ENCODE results near the gene OR2A7.
"Not testable (repeated sequence)": the region's sequence is repeated elsewhere in the genome, so short reads cannot be mapped to it uniquely, and the experiment has no call there.

OR2A7 gene

DNA sequence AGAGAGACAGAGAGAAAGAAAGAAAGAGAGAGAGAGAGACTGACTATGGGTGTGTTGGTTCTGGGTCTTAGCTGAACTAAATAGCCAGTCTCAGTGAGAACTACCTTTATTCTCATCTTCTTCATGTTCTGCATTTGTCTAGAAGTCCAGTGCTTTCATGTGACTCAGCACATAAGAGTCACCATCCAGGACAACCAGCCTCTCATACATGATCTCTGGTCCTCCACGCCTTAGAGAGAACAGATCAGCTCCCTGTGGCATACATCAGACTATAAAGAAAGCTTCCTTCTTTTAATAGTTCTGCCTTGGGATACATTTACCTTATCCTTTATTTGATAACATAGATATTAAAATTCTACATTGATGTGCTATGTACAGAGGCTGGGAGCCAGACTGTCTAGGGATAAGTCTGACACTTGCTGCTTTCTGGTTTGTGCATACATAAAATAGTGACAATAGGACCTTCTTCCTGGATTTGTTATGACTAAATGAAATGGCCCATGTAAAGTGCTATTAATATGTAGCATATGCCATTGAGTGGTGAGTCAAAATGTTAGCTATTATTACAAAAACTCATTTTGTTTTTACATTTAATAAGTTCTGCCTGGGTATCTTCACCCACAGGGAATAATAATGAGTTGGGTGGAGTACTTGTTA is 16.8 kb downstream of the OR2A7 start:
- H3K27ac ChIP-seq (ENCODE audit: low read length); H3K4me1 ChIP-seq (ENCODE audit: control insufficient read depth, low read depth, low read length); H3K9ac ChIP-seq (ENCODE audit: low read length); H3K9me3 ChIP-seq (ENCODE audit: control insufficient read depth, low read depth, low read length); H3K36me3 ChIP-seq (ENCODE audit: control insufficient read depth, low read depth, low read length); H3K27me3 ChIP-seq (ENCODE audit: control insufficient read depth, insufficient read depth, low read length); H3K4me3 ChIP-seq (ENCODE audit: low read length): not testable (repeated sequence)

DNA sequence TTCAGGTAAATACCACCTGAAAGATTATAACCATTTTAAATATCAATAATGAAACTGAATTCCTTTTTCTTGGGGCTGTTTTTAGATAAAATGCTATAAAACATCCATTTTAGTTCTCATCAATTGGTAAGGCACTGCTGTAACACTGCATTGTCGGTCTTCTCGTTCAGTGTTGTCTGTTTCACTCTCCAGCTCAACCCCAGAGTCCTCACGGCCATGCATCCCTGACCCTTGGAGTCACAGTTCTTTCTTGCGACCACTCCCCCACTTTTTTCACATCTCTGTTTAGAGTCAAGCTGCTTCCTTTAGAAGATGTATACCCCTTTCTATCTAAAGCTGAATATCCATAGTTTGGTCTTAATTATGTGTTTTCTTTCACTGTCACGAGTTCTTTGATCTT is 17.6 kb downstream of the OR2A7 start:
- not testable (repeated sequence) for H3K4me3 ChIP-seq (ENCODE audit: low read length); H3K27me3 ChIP-seq (ENCODE audit: control insufficient read depth, insufficient read depth, low read length); H3K4me1 ChIP-seq (ENCODE audit: control insufficient read depth, low read depth, low read length); H3K9ac ChIP-seq (ENCODE audit: low read length); H3K9me3 ChIP-seq (ENCODE audit: control insufficient read depth, low read depth, low read length); H3K27ac ChIP-seq (ENCODE audit: low read length); H3K36me3 ChIP-seq (ENCODE audit: control insufficient read depth, low read depth, low read length)

DNA sequence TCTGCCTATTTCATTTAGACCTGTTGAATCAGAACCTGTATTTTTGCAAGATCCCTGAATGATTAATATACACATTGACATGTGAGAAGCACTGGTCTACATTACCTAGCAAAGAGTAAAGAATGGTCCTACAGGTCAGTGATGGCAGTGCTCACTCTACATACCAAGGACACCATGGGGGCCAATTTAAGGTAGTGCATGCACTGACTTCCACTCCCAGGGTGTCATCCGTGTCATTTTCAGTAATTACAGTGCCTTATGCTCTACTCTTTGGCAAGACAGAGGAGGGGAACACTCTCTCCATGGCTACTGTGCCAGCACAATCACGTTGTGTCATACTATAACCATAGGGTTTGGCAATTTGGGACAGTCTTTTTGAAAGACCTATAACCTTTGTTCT is 19.2 kb downstream of the OR2A7 start:
- H3K27ac ChIP-seq (ENCODE audit: low read length); H3K27me3 ChIP-seq (ENCODE audit: control insufficient read depth, insufficient read depth, low read length); H3K36me3 ChIP-seq (ENCODE audit: control insufficient read depth, low read depth, low read length); H3K9me3 ChIP-seq (ENCODE audit: control insufficient read depth, low read depth, low read length); H3K4me3 ChIP-seq (ENCODE audit: low read length); H3K9ac ChIP-seq (ENCODE audit: low read length); H3K4me1 ChIP-seq (ENCODE audit: control insufficient read depth, low read depth, low read length): not testable (repeated sequence)

DNA sequence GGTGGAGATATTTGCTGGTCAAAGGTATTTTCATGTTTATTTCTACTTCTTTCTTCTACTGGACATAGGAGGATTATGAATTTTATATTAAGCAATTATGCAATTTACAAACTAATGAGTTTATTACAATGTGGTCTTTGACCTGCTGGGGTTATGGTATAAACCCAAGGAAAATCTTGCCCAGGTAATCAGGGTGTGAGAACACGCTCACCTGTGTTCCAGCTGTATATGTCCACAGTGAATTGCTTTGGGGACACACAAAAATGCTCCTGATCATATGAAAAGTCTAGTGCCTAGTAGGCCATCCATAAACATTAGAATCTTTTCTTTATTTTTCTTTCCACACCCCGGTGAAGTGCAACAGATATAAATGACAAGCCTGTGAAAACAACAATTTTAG is 25.2 kb downstream of the OR2A7 start, which contains the start of gene OR2A42:
TSS of gene OR2A42 (minus strand) at position 241 of the 400 bp plus-strand sequence. CDS start 6,762 bp downstream, outside the sequence.
- H3K9me3 ChIP-seq (ENCODE audit: control insufficient read depth, low read depth, low read length); H3K27ac ChIP-seq (ENCODE audit: low read length); H3K4me3 ChIP-seq (ENCODE audit: low read length); H3K4me1 ChIP-seq (ENCODE audit: control insufficient read depth, low read depth, low read length); H3K9ac ChIP-seq (ENCODE audit: low read length); H3K36me3 ChIP-seq (ENCODE audit: control insufficient read depth, low read depth, low read length); H3K27me3 ChIP-seq (ENCODE audit: control insufficient read depth, insufficient read depth, low read length): not testable (repeated sequence)

DNA sequence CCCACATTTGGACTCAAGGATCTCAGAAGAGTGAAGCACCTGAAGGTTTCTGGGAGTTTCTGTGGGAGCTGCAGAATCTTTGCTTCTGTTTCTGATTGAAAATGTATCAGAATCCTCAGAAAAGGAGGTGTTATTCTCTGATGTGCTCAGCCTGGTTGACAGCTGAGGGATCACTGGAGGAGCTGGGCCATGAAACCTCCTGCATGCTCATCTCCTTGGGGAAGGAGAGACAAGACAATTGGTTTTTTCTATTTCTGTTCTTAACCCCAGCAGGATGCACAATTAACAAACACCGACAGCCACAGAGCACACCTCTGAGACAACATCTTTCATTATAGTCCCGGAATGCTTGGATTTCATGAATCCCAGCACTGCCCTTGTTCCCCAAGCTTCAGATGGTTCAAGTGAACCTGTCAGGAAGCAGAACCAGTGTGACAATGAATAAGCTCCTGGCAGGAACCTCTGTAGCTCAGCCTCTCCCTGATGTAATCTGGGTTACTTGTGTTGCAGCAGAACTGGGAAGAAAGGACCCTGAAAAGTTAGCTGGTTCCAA is 26.0 kb downstream of the OR2A7 start:
- H3K27me3 ChIP-seq (ENCODE audit: control insufficient read depth, insufficient read depth, low read length); H3K9ac ChIP-seq (ENCODE audit: low read length); H3K9me3 ChIP-seq (ENCODE audit: control insufficient read depth, low read depth, low read length); H3K4me1 ChIP-seq (ENCODE audit: control insufficient read depth, low read depth, low read length); H3K36me3 ChIP-seq (ENCODE audit: control insufficient read depth, low read depth, low read length); H3K4me3 ChIP-seq (ENCODE audit: low read length); H3K27ac ChIP-seq (ENCODE audit: low read length): not testable (repeated sequence)

DNA sequence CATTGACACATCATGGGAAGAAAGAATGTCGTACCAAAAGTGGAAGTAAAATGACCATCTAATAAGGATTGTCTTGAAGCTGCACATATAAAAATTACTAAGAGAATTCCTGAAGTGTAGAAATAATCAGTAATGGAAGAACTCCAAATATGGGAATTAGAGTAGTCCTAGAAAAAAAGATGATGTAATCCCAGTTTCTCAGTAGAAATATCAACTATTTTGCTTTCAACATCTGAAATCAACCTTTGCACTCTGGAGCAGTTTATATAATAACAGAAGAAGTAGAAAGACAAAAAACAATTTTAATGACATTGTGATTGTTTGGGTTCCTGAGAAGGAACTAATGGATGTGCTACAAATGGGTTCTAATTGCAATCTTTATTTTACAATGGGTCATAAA is 31.6 kb downstream of the OR2A7 start:
- H3K4me3 ChIP-seq (ENCODE audit: low read length); H3K4me1 ChIP-seq (ENCODE audit: control insufficient read depth, low read depth, low read length); H3K9ac ChIP-seq (ENCODE audit: low read length); H3K27me3 ChIP-seq (ENCODE audit: control insufficient read depth, insufficient read depth, low read length); H3K27ac ChIP-seq (ENCODE audit: low read length); H3K9me3 ChIP-seq (ENCODE audit: control insufficient read depth, low read depth, low read length); H3K36me3 ChIP-seq (ENCODE audit: control insufficient read depth, low read depth, low read length): not testable (repeated sequence)

DNA sequence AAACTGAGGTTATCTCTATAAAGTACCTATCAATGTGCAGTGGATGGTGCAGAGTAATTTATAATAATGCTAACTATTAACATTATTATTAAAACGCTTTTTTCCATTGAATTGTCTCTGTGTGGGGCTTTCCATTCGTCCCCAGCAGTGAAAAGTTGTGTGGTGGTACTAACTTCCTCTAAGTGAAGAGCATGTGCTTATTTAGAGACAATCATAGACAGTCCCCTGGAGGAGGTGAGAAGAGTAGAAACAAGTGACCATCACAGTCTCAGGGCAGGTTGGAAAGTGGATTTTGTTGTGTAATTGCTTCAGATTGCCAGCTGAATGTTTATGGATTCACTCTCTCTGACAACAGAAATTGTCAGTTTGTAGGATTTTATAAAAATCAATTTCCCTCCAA is 33.6 kb downstream of the OR2A7 start:
- not testable (repeated sequence) for H3K36me3 ChIP-seq (ENCODE audit: control insufficient read depth, low read depth, low read length); H3K27ac ChIP-seq (ENCODE audit: low read length); H3K27me3 ChIP-seq (ENCODE audit: control insufficient read depth, insufficient read depth, low read length); H3K9me3 ChIP-seq (ENCODE audit: control insufficient read depth, low read depth, low read length); H3K9ac ChIP-seq (ENCODE audit: low read length); H3K4me3 ChIP-seq (ENCODE audit: low read length); H3K4me1 ChIP-seq (ENCODE audit: control insufficient read depth, low read depth, low read length)

DNA sequence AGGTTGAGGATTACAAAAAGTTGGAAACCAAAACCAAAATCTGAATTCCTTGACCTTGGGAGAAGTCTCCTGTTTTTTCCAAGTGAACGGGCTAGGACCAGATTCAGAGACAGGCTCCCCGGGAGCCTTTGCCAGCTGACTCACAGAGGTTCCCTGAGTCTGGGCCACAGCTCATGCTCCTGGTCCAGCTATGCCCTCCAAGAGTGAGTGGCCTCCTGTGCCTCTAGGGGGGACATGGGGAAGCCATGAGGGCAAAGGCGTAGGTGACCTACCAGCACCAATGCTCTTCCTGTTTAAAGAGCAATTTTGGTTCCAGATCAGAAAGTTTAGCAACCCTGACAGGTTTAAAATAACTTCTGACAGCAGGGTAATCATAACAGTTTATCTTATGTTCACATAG is 35.8 kb downstream of the OR2A7 start:
- H3K4me1 ChIP-seq (ENCODE audit: control insufficient read depth, low read depth, low read length); H3K9ac ChIP-seq (ENCODE audit: low read length); H3K36me3 ChIP-seq (ENCODE audit: control insufficient read depth, low read depth, low read length); H3K4me3 ChIP-seq (ENCODE audit: low read length); H3K9me3 ChIP-seq (ENCODE audit: control insufficient read depth, low read depth, low read length); H3K27ac ChIP-seq (ENCODE audit: low read length); H3K27me3 ChIP-seq (ENCODE audit: control insufficient read depth, insufficient read depth, low read length): not testable (repeated sequence)

DNA sequence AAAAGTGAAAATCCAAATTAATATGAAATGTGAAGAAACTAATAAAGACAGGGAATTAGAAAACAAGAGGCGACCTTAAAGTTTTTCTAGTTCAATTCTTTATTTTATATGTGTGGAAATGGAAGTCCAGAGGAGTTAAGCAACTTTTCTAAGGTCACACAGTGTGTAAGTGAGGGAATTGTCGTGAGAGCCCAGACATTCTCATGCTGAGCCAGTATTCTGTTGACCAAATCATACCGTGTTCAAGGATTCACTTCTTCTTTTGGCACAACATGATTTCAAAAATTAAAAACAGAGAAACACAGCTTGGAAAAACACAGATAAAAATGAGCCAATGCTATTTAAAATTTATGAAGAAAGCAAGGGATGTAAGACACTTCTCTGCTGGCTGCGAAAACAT is 37.7 kb downstream of the OR2A7 start:
- not testable (repeated sequence) for H3K9me3 ChIP-seq (ENCODE audit: control insufficient read depth, low read depth, low read length); H3K36me3 ChIP-seq (ENCODE audit: control insufficient read depth, low read depth, low read length); H3K27me3 ChIP-seq (ENCODE audit: control insufficient read depth, insufficient read depth, low read length); H3K9ac ChIP-seq (ENCODE audit: low read length); H3K4me1 ChIP-seq (ENCODE audit: control insufficient read depth, low read depth, low read length); H3K27ac ChIP-seq (ENCODE audit: low read length); H3K4me3 ChIP-seq (ENCODE audit: low read length)

DNA sequence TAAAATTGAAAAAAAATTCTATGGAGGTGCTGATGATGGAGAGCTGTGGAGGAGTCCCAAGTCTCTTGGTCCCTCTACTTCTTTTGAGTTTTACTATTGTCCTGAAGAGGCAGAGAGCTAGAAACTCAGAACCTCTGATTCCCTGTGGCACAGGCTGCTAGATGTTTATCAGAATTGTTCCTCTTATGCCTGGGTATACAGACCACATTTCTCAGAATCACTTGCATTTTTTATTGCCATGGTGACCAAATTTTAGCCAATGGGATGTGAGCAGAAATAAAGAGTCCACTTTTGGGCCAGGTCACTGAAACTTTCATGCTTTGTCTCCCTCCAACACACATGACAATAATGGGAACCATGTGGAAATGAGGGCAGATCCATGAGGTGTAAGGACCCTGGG is 40.9 kb downstream of the OR2A7 start:
- H3K27ac ChIP-seq (ENCODE audit: low read length); H3K9ac ChIP-seq (ENCODE audit: low read length); H3K4me1 ChIP-seq (ENCODE audit: control insufficient read depth, low read depth, low read length); H3K27me3 ChIP-seq (ENCODE audit: control insufficient read depth, insufficient read depth, low read length); H3K36me3 ChIP-seq (ENCODE audit: control insufficient read depth, low read depth, low read length); H3K4me3 ChIP-seq (ENCODE audit: low read length); H3K9me3 ChIP-seq (ENCODE audit: control insufficient read depth, low read depth, low read length): not testable (repeated sequence)

DNA sequence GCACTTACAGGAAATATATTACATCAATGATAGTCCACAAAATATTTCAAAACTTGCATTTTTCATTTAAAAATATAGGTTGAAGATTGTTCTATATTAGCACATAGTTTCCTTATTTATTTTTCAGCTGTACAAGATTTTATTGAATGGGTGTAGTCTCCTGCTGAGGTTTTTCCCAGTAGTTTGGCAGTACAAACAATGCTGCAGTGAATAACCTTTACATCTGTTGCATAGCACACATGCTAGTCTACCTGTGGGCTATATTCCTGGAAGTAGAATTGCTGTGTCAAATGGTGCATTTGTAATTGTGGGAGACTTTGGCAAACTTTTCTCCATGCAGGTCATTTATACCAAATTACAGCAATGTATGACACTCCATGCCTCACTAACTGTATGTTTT is 44.1 kb downstream of the OR2A7 start:
- H3K36me3 ChIP-seq (ENCODE audit: control insufficient read depth, low read depth, low read length) = not testable (repeated sequence)

DNA sequence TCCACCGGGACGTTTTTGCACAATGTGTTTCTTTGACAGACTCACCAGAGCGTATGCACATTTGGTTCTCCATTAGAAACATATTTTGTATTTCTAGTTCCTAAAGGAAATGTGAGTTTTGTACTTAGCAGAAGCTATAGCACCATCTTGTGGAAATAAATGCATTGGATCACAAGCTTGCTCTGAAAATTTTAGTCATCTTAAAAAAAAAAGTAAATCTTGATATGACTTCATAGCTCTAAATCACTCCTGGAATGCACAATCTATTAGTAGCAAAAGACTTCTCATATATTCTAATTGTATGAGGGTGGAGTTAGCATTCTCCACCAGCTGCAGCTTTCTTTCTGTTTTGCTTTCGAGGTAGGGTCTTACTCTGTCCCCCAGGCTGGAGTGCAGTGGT is 45.4 kb downstream of the OR2A7 start:
- H3K27me3 ChIP-seq (ENCODE audit: control insufficient read depth, insufficient read depth, low read length); H3K9me3 ChIP-seq (ENCODE audit: control insufficient read depth, low read depth, low read length); H3K4me1 ChIP-seq (ENCODE audit: control insufficient read depth, low read depth, low read length); H3K36me3 ChIP-seq (ENCODE audit: control insufficient read depth, low read depth, low read length); H3K27ac ChIP-seq (ENCODE audit: low read length); H3K4me3 ChIP-seq (ENCODE audit: low read length); H3K9ac ChIP-seq (ENCODE audit: low read length): not testable (repeated sequence)

More for the DNA sequence above, 44.1 kb downstream of the OR2A7 start:
- not testable (repeated sequence) for H3K27me3 ChIP-seq (ENCODE audit: control insufficient read depth, insufficient read depth, low read length); H3K4me3 ChIP-seq (ENCODE audit: low read length); H3K4me1 ChIP-seq (ENCODE audit: control insufficient read depth, low read depth, low read length); H3K9me3 ChIP-seq (ENCODE audit: control insufficient read depth, low read depth, low read length); H3K9ac ChIP-seq (ENCODE audit: low read length); H3K27ac ChIP-seq (ENCODE audit: low read length)

Measured in iPS-18a (cell line).